ENCODE data around the gene RAB24. TPM values are rescaled to one million over a fixed set of nuclear protein-coding genes. Genes with fewer than 3 reads are reported as not detected.

RAB24 gene
- total RNA-seq, 2 donors from 2014 or later = 79.1 to 92.0 TPM

DNA sequence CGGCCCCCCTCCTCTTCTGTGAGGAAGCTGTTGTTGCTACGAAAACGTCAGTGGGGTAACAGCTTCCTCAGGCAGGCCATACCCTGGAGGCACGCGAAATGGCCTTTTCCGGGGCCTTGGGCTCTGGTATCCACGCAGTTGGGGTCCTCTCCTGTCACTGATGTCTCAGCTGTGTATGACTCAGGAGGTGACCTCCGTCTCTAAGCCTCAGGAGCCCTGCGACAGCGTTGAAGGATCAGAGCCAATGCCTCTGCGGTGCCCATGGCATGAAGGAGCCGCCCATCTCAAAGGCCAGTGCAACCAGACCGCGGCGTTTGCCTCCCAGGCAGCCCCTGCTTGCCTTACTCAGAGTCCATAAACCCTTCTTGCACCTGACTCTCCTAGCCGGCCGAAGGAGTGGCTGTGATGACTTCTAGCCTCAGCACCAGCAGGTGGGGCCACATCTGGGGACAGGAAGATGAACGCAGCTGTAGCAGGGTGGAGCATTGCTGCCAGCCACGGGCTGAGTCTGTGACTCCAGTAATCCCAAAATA is 9.2 kb upstream of the RAB24 start:
- no peak for TF ChIP-seq POLR2A (IDR thresholded peaks at IDR 0.05)
- TF ChIP-seq, protein P1, sequence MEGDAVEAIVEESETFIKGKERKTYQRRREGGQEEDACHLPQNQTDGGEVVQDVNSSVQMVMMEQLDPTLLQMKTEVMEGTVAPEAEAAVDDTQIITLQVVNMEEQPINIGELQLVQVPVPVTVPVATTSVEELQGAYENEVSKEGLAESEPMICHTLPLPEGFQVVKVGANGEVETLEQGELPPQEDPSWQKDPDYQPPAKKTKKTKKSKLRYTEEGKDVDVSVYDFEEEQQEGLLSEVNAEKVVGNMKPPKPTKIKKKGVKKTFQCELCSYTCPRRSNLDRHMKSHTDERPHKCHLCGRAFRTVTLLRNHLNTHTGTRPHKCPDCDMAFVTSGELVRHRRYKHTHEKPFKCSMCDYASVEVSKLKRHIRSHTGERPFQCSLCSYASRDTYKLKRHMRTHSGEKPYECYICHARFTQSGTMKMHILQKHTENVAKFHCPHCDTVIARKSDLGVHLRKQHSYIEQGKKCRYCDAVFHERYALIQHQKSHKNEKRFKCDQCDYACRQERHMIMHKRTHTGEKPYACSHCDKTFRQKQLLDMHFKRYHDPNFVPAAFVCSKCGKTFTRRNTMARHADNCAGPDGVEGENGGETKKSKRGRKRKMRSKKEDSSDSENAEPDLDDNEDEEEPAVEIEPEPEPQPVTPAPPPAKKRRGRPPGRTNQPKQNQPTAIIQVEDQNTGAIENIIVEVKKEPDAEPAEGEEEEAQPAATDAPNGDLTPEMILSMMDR (IDR thresholded peaks at IDR 0.05) = no peak
- Histone ChIP-seq H3K4me1 (peaks cover 56% of the 10 kb centered on the region), H3K4me3 (no peak overlapping the region), H3K27ac (no peak overlapping the region), H3K27me3 (no peaks in the 10 kb centered on the region), H3K36me3 (replicated peaks in 1 of 2; ENCODE audit: insufficient read depth in 1 of 2, low read depth in 2 of 2) (no peaks in the 10 kb centered on the region), H3K9me3 (no peaks in the 10 kb centered on the region)
- DNase-seq (peak in 1 of 4 donors; percentile 11), ATAC-seq (no peak)
- intact Hi-C loops (cut with DNase I) = loop anchor here (5.0 to 10.0 kb wide), 2 partner anchors 65 to 162 kb away; partner anchors contain the start of gene DBN1
- WGBS, 2 donors = 28 to 31% methylated on average over 8 to 19 of the region's 19 CpGs

DNA sequence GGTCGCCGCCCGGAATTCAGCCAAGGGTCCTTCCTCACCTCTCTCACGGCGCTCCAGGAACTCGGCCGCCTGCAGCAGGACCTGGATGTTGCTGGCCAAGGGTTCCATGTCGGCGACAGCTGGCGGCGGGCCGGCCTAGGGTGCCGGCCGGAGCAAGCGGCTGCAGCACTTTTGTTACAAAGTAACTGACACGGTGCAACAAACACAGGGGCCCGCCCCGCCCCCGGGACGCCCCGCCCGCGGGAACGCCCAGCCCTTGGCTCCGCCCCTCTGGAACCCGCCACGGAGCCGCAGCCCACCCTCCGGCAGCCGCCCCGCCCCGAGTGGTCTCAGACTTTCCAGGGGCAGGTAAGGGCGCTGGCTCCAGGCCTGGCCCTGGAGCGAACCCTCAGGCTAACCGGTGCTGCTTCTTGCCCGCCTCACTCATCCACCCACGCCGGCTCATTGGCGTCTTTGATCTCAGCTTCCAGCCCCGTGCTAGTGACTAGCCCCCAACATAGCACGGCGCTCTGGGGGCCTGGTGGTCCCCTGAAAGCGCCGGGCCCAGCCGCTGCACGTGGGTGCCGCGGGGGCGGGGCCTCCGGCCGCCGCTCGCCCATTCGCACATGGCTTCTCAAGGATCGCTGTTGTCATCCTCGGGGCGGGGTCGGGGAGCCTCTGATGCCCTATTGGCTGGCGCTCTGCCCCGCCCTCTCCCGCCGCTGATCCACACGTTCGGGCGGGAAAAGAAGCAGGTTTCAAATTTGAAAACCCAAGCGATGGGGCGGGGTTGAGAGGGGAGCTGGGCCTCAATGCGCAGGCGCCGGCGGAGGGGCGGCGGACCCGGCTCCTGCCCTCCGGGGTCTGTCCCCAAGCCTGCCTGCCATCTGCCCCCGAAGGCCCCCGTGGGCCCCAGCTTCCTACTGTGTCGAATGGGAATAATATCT is 8.5 kb upstream of the RAB24 start, which contains the start of gene MXD3:
Gene MXD3, minus strand, starts transcription at position 176 of the 926 bp plus-strand sequence. Its CDS starts 68 bp downstream, at position 108.
- DNase-seq = peak; percentile 93 to 97 (median 97)
- peaks cover 59% of the 10 kb centered on the region for H3K4me1 ChIP-seq
- WGBS, 2 donors = 8 to 18% methylated on average over 24 to 76 of the region's 78 CpGs
- peak; percentile 81 for ATAC-seq
- H3K27ac ChIP-seq = peak within 1 kb of the TSS in 3 of 4 donors; percentile 30 to 62 (median 56)
- intact Hi-C loops (cut with DNase I) = loop anchor here (5.0 to 10.0 kb wide), 2 partner anchors 65 to 163 kb away; partner anchors contain the start of gene DBN1
- no peaks in the 10 kb centered on the region for H3K27me3 ChIP-seq
- TF ChIP-seq POLR2A (IDR thresholded peaks at IDR 0.05) = no peak
- TF ChIP-seq, protein P1 (IDR thresholded peaks at IDR 0.05) = no peak
- H3K9me3 ChIP-seq = no peaks in the 10 kb centered on the region
- H3K4me3 ChIP-seq = no peak within 1 kb of the TSS
- H3K36me3 ChIP-seq (replicated peaks in 1 of 2; ENCODE audit: insufficient read depth in 1 of 2, low read depth in 2 of 2) = no peaks in the 10 kb centered on the region

DNA sequence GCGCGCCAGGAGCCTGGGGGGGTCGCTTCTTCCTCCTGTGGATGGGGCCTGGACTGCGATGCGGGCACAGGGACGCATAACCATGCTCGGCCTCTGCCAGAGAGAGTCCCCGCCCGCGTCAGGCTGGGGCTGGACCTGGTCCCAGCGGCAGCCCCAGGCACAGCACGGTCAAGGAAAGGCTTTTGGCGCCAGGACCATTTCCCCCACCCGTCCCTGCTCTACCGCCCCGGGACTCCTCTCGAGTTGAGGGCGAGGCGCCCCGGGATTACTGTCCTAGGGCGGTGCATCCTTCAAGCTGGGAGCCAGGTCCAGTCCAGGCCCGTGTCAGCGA is 7.8 kb upstream of the RAB24 start:
- H3K4me3 ChIP-seq = no peak overlapping the region
- peaks cover 0 to 4% of the 10 kb centered on the region in 2 donors for H3K36me3 ChIP-seq (replicated peaks in 1 of 2; ENCODE audit: insufficient read depth in 1 of 2, low read depth in 2 of 2)
- no peaks in the 10 kb centered on the region for H3K9me3 ChIP-seq
- WGBS, 2 donors = 31 to 40% methylated on average over 1 to 22 of the region's 23 CpGs
- intact Hi-C loops (cut with DNase I) = loop anchor here (5.0 to 10.0 kb wide), 2 partner anchors 66 to 163 kb away; partner anchors contain the start of gene DBN1
- H3K27ac ChIP-seq = peak overlapping the region in 3 of 4 donors; percentile 30 to 62 (median 56)
- H3K27me3 ChIP-seq = no peaks in the 10 kb centered on the region
- ATAC-seq (no peak), DNase-seq (peak in 1 of 4 donors; percentile 40)
- peaks cover 59% of the 10 kb centered on the region for H3K4me1 ChIP-seq
- TF ChIP-seq POLR2A (IDR thresholded peaks at IDR 0.05) = no peak
- TF ChIP-seq, protein P1 (IDR thresholded peaks at IDR 0.05) = no peak

DNA sequence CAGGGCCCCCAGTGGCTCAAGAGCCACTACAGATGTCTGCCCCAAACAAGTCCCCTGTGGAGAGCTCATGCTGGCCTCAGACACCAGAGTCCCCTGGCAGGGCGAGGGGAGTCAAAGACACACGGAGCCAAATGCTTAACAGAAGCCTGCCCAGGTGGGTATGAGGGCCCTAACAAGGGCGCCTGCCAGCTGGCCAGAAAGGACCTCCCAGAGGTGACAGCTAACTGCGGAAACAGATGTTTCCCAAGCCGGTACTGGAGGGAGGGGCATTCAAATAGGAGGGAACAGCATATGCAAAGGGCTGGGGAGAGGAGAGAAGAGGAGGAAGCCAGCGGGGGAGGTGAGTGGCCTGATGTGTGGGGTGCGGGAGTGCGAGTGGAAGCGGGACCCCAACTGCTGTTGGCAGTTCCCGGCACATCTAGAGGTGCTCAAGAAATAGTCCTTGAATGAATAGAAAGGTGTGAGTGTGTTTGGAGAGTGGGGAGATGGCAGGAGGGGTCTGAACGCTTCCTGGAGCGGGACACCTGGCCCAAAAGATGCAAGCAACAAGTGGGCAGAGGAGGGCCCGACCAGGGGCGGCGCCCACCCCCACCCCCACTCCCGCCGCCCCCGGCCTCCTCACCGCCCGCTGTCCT is 7.4 kb upstream of the RAB24 start:
- H3K4me1 ChIP-seq = peaks cover 62% of the 10 kb centered on the region
- intact Hi-C loops (cut with DNase I) = loop anchor here (5.0 to 10.0 kb wide), 2 partner anchors 66 to 164 kb away; partner anchors contain the start of gene DBN1
- H3K27ac ChIP-seq = peak overlapping the region in 1 of 4 donors; percentile 69
- DNase-seq (no peak), ATAC-seq (no peak)
- WGBS, 2 donors = 41 to 54% methylated on average over 15 to 20 of the region's 20 CpGs
- H3K36me3 ChIP-seq (replicated peaks in 1 of 2; ENCODE audit: insufficient read depth in 1 of 2, low read depth in 2 of 2) = peaks cover 0 to 8% of the 10 kb centered on the region in 2 donors
- no peak overlapping the region for H3K4me3 ChIP-seq
- no peaks in the 10 kb centered on the region for H3K9me3 ChIP-seq
- TF ChIP-seq POLR2A (IDR thresholded peaks at IDR 0.05) = no peak
- TF ChIP-seq, protein P1 (IDR thresholded peaks at IDR 0.05) = no peak
- no peaks in the 10 kb centered on the region for H3K27me3 ChIP-seq
